Endometrium (tissue), 2 donors: Measurements from ENCODE around the gene PRKAR2B.
"Not testable (repeated sequence)": the region's sequence is repeated elsewhere in the genome, so short reads cannot be mapped to it uniquely, and the experiment has no call there.

Experiments
- FAIRE-seq: peaks from 2 replicates; lab custom pipeline; 2012; peaks lifted over from hg19 to GRCh38; lab: Jason Lieb, UNC
- donor health status: control.
- donor health status: control.

PRKAR2B gene

GRCh38 chr7:107048783-107049418, 4.4 kb downstream of the PRKAR2B start:
- no peak for FAIRE-seq

GRCh38 chr7:107049480-107049879, 5.0 kb downstream of the PRKAR2B start:
- no peak for FAIRE-seq

GRCh38 chr7:107049971-107050532, 5.5 kb downstream of the PRKAR2B start:
- FAIRE-seq = peak; percentile 8

DNA sequence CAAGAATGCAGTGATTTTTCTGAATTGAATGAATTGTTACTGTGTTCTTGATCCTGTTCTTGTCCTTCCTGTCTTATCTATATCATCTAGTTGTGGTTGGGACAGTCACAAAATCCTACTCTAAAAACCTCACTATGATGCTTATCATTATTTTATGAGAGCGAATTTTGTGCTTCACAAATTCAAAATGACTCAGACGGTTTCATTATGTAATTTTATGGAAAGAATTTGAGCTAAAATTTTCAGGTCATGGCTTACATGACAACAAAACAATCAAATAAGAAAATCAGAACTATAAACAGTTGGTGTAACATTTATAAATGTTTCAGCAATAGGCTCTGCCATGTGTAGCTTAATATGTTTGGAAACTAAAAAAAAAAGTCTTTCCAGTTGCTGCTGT, 6.9 kb downstream of the PRKAR2B start:
- peak; percentile 97 for FAIRE-seq

GRCh38 chr7:107054965-107055364, 10.5 kb downstream of the PRKAR2B start:
- not testable (repeated sequence) for FAIRE-seq

DNA sequence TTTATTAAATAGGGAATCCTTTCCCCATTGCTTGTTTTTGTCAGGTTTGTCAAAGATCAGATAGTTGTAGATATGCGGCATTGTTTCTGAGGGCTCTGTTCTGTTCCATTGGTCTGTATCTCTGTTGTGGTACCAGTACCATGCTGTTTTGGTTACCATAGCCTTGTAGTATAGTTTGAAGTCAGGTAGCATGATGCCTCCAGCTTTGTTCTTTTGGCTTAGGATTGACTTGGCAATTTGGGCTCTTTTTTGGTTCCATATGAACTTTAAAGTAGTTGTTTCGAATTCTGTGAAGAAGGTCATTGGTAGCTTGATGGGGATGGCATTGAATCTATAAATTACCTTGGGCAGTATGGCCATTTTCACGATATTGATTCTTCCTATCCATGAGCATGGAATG, 11.6 kb downstream of the PRKAR2B start:
- not testable (repeated sequence) for FAIRE-seq

- FAIRE-seq = no peak
These were observed 12.4 kb downstream of the PRKAR2B start for GRCh38 chr7:107056728-107057473.

- no peak for FAIRE-seq
These were observed 12.9 kb downstream of the PRKAR2B start for GRCh38 chr7:107057474-107057833.

DNA sequence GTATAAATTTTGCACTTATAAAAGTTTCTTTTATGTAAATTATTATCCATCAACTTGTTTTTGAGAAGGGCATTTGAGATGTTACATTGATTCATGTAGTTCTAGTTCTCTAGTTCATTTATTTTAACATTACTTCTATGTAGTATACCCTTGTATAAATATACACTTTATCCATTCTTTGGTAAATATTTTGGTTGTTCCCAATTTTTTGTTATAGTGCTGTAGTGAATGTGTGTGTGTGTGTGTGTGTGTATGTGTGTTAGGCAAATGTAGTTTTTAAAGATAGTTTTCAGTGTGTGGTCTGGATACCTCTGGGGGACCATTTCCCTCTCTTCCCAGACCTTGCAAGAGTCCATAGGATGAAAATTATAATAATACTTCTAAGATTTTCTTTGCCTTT, 15.0 kb downstream of the PRKAR2B start:
- no peak for FAIRE-seq

DNA sequence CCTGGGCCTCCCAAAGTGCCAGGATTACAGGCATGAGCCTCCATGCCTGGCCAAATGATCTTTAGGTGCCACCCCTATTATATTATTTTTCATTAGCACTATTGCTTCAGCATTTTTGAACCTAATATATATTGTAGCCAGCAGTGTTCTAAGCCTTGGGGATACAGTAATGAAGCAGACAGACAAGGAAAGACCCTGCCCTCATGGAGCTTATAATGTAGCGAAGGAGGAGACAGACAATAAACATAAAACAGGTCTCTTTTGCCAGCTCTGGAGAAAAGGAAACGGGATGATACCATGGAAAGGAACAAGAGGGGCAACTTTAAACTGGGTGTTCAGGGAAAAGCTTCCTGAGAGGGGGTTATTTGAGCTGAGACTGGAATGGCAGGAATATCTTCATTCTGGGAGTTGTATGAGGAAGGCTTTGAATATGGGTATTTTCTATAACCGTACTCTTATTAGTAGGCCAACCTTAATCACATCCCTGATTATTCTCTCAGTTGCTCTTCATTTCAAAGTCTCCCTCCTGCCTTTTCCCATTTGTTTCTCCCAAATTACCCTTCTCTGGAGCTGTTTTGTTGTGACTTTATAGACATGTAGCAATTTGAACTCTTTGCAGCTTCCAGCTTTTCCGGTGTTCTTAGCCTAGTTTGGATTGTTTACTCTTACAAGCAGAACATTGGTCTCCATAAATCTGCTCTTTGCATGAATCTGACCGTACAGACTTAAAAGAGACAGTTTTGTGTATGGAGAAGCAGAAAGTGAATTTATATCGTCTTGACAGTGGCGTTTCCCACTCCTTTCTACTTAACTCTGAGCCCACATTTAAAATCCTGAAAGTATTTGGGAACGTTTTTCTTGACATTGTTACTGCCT, 19.0 kb downstream of the PRKAR2B start:
- FAIRE-seq = no peak

DNA sequence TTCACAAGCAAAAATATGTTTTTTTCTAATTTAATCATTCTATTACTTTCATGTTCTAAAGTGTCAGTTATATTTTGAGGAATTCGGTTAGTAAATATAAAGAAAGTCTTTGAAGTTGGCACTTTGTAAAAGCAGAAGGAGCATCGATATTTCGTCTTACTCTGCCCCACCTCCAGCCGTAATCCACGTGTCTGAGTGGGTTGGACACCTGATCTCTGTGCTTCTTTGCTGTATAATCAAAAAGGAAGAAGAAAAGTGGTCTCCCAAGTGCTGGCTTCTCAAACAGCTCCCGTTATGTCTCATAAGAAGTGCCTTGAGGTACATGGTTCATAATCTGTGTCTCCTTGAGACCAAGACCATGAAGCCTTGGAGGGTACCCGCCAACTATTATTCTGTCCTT, 19.8 kb downstream of the PRKAR2B start:
- FAIRE-seq = no peak

GRCh38 chr7:107065929-107066247, 21.4 kb downstream of the PRKAR2B start:
- no peak for FAIRE-seq

- FAIRE-seq = no peak
These were observed 23.7 kb downstream of the PRKAR2B start for GRCh38 chr7:107068156-107068555.

DNA sequence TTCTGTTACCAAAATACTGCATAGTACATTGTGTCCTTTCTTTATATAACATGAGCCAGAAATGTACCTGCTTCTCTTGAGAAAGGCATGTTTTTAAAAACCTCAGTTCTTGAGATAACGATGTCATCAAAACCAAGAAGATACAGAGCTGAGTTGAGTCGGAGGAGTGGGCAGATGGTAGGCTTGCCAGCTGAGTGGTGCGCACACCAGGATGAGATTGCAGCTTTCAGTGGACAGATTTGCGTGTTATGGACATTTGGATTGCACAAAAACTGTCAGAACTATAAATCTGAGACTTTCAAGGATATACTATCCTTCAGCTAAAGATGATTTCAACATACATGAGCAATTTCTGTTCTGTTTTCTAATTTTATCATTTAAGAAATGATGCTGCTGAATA, 25.0 kb downstream of the PRKAR2B start:
- FAIRE-seq = no peak

- no peak for FAIRE-seq
These were observed 26.2 kb downstream of the PRKAR2B start for GRCh38 chr7:107070710-107071109.

DNA sequence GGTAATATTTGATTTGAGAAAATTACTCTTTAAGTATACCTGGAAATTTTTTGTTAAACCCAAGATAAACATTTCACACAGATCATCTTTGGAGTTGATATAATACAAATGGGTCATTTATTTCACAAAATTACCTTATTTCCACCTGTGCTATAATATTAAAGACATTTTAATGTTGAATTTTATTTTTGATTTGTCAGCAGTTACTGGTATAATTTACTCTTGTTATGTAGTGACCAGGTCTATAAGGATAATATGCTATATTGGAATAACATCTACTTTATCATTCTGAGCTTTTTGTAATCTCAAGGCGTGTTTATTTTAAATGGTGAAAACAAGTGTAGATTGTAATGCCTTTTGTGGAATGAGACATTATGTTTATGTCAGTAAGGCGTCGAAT, 26.6 kb downstream of the PRKAR2B start:
- FAIRE-seq = no peak

GRCh38 chr7:107072133-107072532, 27.6 kb downstream of the PRKAR2B start:
- FAIRE-seq = no peak

GRCh38 chr7:107075863-107076574, 31.5 kb downstream of the PRKAR2B start:
- no peak for FAIRE-seq

DNA sequence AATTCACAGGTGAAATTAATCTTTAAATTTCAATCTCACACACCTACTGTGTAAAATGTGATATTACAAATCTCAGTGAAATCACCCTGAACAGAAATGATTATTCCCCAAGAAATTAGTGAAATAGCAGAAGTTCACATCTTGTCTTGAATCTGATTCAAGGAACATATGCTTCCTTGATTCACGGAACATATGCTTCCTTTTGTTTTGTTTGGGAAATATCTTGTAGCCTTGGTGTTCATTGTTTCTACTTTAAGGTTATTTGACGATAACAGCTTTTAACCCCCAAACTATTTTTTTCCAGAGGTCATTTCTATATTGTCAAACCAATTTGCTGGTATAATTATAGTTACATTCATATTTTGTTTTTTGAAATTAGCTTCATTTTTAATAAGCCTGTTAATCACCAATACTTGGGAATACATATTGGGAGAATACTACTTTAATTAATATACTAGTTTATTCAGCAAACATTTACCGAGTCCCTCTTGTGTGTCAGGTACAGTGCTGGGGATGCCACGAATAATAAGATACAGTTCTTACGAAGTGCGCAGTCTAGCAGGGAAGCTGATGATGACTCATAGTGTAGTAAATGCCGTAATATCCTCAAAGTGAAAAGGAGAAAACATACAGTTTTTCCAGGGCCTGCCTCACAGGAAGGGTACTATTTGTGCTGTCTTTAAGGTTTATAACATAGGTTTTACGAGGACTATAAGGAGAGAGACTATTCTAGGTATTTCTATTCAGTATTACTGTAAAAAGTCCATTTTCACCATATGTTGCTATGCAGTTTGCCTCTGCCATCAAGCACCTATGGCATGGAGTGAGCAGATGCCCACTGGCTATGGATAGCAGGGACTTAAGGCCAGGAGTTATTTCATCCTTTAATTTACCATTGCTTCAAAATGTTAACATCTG, 32.5 kb downstream of the PRKAR2B start:
- no peak for FAIRE-seq

DNA sequence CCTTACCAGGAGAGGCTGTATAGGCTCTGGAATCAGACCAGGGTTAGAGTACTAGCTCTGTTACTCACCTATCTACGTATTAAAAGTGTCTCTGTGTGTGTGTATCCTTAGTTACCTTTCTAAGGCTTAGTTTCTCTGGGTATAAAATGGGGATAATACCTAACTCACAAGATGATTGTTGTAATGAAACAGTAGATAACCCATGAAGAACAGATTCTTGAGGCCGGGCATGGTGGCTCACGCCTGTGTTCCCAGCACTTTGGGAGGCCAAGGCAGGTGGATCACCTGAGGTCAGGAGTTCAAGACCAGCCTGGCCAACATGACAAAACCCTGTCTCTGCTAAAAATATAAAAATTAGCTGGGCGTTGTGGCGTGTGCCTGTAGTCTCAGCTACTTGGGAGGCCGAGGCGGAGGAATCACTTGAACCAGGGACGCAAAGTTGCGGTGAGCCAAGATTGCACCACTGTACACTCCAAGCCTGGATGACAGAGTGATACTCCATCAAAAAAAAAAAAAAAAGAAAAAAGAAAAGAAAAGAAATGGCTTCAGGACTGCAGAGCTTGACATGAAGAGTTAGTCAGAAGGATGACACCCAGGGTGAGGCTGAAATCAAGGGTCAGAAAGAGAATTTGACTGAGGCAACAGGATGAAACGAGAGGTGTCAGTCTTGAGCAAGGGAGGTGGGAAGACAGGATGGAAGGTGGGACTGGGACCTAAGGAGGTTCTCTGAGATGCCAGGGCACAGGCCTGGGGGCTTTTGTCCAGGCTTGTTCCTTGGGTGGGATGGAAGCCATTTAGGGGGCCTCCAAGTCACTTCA, 33.4 kb downstream of the PRKAR2B start:
- FAIRE-seq = no peak
